Stimulated activated CD8-positive, alpha-beta memory T cell treated with anti-CD3 and anti-CD28 coated beads, Interleukin-2, amount 100 ng/mL, for 1 hour (primary cell): ENCODE data around the gene ICA1.

Source experiments
- DNase-seq, 2 donors: peaks; one replicate each; pipeline ENCODE4 v3.0.0-alpha.2; 2020; ENCODE audit warnings: low read depth in 2 of 2

The ICA1 gene

GRCh38 chr7:8201846-8202441 is 60.0 kb downstream of the ICA1 start:
- no peak for DNase-seq

GRCh38 chr7:8200717-8201116 is 61.2 kb downstream of the ICA1 start:
- DNase-seq = no peak

GRCh38 chr7:8200316-8200715 is 61.7 kb downstream of the ICA1 start:
- DNase-seq = no peak

- DNase-seq = no peak
Observed at GRCh38 chr7:8197994-8198698, 63.8 kb downstream of the ICA1 start.

GRCh38 chr7:8192897-8193296 is 69.1 kb downstream of the ICA1 start:
- no peak for DNase-seq

- peak; percentile 37 to 47 for DNase-seq
Observed at GRCh38 chr7:8190119-8190895, 71.7 kb downstream of the ICA1 start.

GRCh38 chr7:8189625-8190024 is 72.3 kb downstream of the ICA1 start:
- no peak for DNase-seq

GRCh38 chr7:8185926-8186683 is 75.9 kb downstream of the ICA1 start:
- DNase-seq = no peak

GRCh38 chr7:8184221-8184620 is 77.7 kb downstream of the ICA1 start:
- no peak for DNase-seq

- DNase-seq = no peak
Observed at GRCh38 chr7:8179486-8179885, 82.5 kb downstream of the ICA1 start.

GRCh38 chr7:8178353-8178752 is 83.6 kb downstream of the ICA1 start:
- DNase-seq = no peak

GRCh38 chr7:8177109-8177933 is 84.6 kb downstream of the ICA1 start:
- DNase-seq = no peak

GRCh38 chr7:8176370-8177081 is 85.4 kb downstream of the ICA1 start:
- DNase-seq = peak; percentile 20 to 28

- DNase-seq = no peak
Observed at GRCh38 chr7:8175929-8176369, 86.0 kb downstream of the ICA1 start.

GRCh38 chr7:8172372-8173354 is 89.3 kb downstream of the ICA1 start:
- no peak for DNase-seq

GRCh38 chr7:8169171-8169570 is 92.8 kb downstream of the ICA1 start:
- no peak for DNase-seq

GRCh38 chr7:8168336-8168735 is 93.6 kb downstream of the ICA1 start:
- DNase-seq = no peak

- DNase-seq = no peak
Observed at GRCh38 chr7:8165150-8165549, 96.8 kb downstream of the ICA1 start.

GRCh38 chr7:8162181-8162580 is 99.8 kb downstream of the ICA1 start:
- DNase-seq = no peak
